ENCODE data around the gene CDK5RAP3. TPM values are rescaled to one million over a fixed set of nuclear protein-coding genes. Genes with fewer than 3 reads are reported as not detected.

Gene CDK5RAP3
- total RNA-seq, 6 experiments from 2014 or later: 47.3 to 119 (median 99.7) TPM

DNA sequence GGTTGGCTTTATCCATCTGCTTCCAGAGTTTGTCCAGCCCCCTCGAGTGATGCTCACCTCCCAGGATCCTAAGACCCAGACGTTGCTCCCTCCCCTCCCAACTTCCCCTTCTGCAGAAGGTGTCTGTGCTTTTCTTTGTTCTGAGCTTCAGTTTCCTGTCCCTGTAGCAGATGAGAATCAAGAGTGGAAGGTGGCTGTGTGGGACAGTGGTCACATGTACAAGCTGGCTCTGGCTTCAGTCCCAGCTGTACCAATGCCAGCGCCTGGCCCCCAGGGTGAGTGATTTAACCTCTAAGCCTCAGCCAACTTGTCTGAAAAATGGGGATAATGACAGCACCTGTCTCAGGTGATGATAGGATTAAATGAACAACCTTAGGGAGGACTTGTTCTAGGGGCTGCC, 21.0 kb upstream of the CDK5RAP3 start:
- ATAC-seq: peak in 2 of 4 donors; percentile 10 to 11
- Histone ChIP-seq H3K36me3 (no peaks in the 10 kb centered on the region), H3K4me1 (peaks cover 0 to 79% (median 31%) of the 10 kb centered on the region in 4 donors), H3K9me3 (no peaks in the 10 kb centered on the region), H3K27ac (peak overlapping the region; percentile 86 to 98 (median 93)), H3K27me3 (no peaks in the 10 kb centered on the region), H3K4me3 (peak overlapping the region; percentile 29 to 52 (median 39))
- intact Hi-C loops (cut with DNase I): no loop called here
- DNase-seq: peak; percentile 67 to 71 (median 71)
- TF ChIP-seq POLR2A (IDR thresholded peaks at IDR 0.05) (no peak), CTCF (IDR thresholded peaks at IDR 0.05) (no peak)
- WGBS (ENCODE audit: insufficient coverage, low coverage, low lambda C conversion rate, missing lambda C conversion rate): 0% methylated on average over 2 of the region's 3 CpGs

DNA sequence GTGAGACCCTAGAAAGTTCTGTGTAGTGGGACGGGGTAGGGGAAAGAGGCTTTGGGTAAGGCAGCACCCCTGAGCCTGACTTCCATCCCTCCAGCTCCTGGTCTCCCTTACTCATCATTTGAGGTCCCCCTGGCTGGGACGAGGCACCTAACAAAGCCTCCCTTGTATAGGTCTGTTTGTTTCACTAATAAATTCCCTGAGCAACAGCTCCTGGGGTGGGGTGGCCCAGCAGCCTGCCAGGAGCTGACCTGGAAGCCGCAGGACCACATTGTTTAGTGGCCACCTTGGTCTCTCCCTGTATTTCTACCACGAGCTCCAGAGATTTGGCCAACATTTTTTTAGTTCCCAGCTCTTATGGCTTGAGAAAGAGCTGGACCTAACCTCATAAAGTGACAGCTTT, 20.5 kb upstream of the CDK5RAP3 start:
- DNase-seq (no peak), ATAC-seq (no peak)
- intact Hi-C loops (cut with DNase I): no loop called here
- H3K36me3 ChIP-seq: no peaks in the 10 kb centered on the region
- H3K4me3 ChIP-seq: peak overlapping the region in 1 of 3 donors; percentile 52
- no peaks in the 10 kb centered on the region for H3K9me3 ChIP-seq
- TF ChIP-seq CTCF (IDR thresholded peaks at IDR 0.05): no peak
- no peak for TF ChIP-seq POLR2A (IDR thresholded peaks at IDR 0.05)
- no peaks in the 10 kb centered on the region for H3K27me3 ChIP-seq
- peak overlapping the region; percentile 86 to 98 (median 93) for H3K27ac ChIP-seq
- H3K4me1 ChIP-seq: peaks cover 0 to 78% (median 29%) of the 10 kb centered on the region in 4 donors
- 100% methylated on average over 1 of the region's 4 CpGs for WGBS (ENCODE audit: insufficient coverage, low coverage, low lambda C conversion rate, missing lambda C conversion rate)

DNA sequence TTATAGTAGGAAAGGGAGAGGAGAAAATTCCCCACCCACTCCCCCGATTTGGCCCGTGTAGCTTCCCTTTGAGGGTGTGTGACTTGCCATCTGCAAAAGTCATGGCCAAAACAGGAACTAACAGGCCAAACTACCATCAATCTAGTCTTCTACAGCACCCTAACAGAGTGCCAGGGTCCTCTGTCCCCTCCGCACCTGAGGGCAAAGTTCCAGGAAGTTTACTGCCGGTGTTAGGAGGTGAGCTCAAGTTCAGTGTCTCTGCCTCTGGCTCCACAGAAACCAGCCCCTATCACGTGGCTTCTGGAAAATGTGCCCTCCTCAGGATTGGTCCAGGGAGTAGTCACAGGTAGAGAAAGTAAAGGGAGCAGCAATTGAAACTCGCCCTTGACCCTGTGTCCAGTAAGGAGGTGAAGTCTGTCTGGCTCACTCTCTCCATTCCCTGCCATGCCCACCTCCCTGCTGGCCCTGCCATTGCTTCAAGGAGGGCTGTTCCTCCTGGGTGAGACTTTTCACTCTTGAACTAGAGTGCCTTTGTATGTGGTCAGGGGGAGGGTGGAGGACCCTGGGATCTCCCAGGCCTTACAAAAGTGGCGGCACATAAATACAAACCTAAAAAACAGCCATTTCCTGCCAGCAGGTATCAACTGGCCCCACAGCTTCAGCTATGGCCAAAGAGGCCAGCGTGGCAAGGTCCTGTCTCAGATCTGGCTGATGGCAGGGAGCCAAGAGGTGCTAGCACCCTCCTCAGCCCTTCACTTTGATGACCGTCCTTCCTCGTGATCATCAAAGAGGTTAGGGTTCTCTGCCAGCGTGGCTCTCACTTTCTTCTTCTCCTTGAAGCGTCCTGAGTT, 18.5 kb upstream of the CDK5RAP3 start:
- Histone ChIP-seq H3K36me3 (no peaks in the 10 kb centered on the region), H3K27ac (peak overlapping the region; percentile 38 to 98 (median 86)), H3K27me3 (no peaks in the 10 kb centered on the region), H3K4me1 (peaks cover 0 to 79% (median 32%) of the 10 kb centered on the region in 4 donors), H3K4me3 (no peak overlapping the region), H3K9me3 (no peaks in the 10 kb centered on the region)
- ATAC-seq (peak; percentile 2 to 34 (median 17)), DNase-seq (peak; percentile 59 to 84 (median 80))
- intact Hi-C loops (cut with DNase I): no loop called here
- TF ChIP-seq POLR2A (IDR thresholded peaks at IDR 0.05) (no peak), CTCF (IDR thresholded peaks at IDR 0.05) (no peak)
- WGBS (ENCODE audit: insufficient coverage, low coverage, low lambda C conversion rate, missing lambda C conversion rate): 43% methylated on average over 9 of the region's 12 CpGs

DNA sequence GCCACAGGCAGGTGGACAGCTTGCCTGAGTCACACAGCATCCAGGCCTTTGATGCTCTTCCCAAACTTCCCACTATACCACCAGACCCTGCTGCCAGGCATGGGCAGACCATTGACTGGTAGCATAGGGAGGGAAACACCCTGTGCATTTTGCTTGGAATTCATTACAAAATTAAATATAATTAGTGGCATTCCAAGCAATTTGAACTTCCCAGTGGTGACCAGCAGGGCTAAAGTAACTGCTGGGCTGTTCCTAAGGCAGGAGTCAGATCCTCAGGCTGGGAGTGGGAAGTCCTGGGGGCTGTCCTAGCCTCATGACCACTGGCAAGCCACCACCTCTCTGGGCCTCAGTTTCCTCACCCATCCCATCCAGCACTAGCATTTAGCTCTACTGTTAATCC, 17.0 kb upstream of the CDK5RAP3 start:
- Histone ChIP-seq H3K4me3 (no peak overlapping the region), H3K27ac (no peak overlapping the region), H3K4me1 (peaks cover 0 to 68% (median 25%) of the 10 kb centered on the region in 4 donors), H3K9me3 (no peaks in the 10 kb centered on the region), H3K36me3 (no peaks in the 10 kb centered on the region), H3K27me3 (no peaks in the 10 kb centered on the region)
- no peak for DNase-seq
- TF ChIP-seq POLR2A (IDR thresholded peaks at IDR 0.05) (no peak), CTCF (IDR thresholded peaks at IDR 0.05) (no peak)
- ATAC-seq: no peak
- intact Hi-C loops (cut with DNase I): no loop called here
